Smooth muscle cell (in vitro differentiated cells): ENCODE data around the gene CD44. TPM values are rescaled to one million over a fixed set of nuclear protein-coding genes. Genes with fewer than 3 reads are reported as not detected.

ENCODE experiments used
- DNase-seq: peaks from one replicate; lab custom pipeline; 2025; ENCODE audit not compliant: unreplicated experiment; lab: John Stamatoyannopoulos, UW
- H2AFZ ChIP-seq: fragments of 200-600 bp; sonication (generic); 2 replicates; pipeline ENCODE4 v1.6.0; 2016; ENCODE audit warnings: antibody characterized with exemption, low read depth, mild to moderate bottlenecking
- H3F3A ChIP-seq: fragments of 200-600 bp; sonication (generic); 2 replicates; pipeline ENCODE4 v1.6.0; 2017; ENCODE audit warnings: antibody characterized with exemption, low read depth
- H3K27ac ChIP-seq: fragments of 200-600 bp; sonication (generic); 2 replicates; pipeline ENCODE4 v1.5.1; 2016; ENCODE audit warnings: low read depth, mild to moderate bottlenecking
- H3K27me3 ChIP-seq: fragments of 200-600 bp; sonication (generic); 2 replicates; pipeline ENCODE4 v1.6.1; 2016; ENCODE audit warnings: low read depth, mild to moderate bottlenecking
- H3K36me3 ChIP-seq: fragments of 200-600 bp; sonication (generic); 2 replicates; pipeline ENCODE4 v1.5.1; 2016; ENCODE audit warnings: low read depth
- H3K4me1 ChIP-seq: fragments of 200-600 bp; sonication (generic); 2 replicates; pipeline ENCODE4 v1.5.1; 2016; ENCODE audit warnings: low read depth
- H3K4me2 ChIP-seq: fragments of 200-600 bp; sonication (generic); 2 replicates; pipeline ENCODE4 v1.6.0; 2016; ENCODE audit warnings: mild to moderate bottlenecking
- H3K4me3 ChIP-seq: fragments of 200-600 bp; sonication (generic); 2 replicates; pipeline ENCODE4 v1.5.1; 2016; ENCODE audit warnings: mild to moderate bottlenecking
- H3K79me2 ChIP-seq: fragments of 200-600 bp; sonication (generic); 2 replicates; pipeline ENCODE4 v1.6.0; 2016; ENCODE audit warnings: low read depth, mild to moderate bottlenecking
- H3K9ac ChIP-seq: fragments of 200-600 bp; sonication (generic); 2 replicates; pipeline ENCODE4 v1.6.0; 2016; ENCODE audit warnings: low read depth
- H3K9me3 ChIP-seq: fragments of 200-600 bp; sonication (generic); replicated peaks from 2 replicates; pipeline ENCODE4 v1.5.1; 2016; ENCODE audit warnings: low read depth
- H4K20me1 ChIP-seq: fragments of 200-600 bp; sonication (generic); 2 replicates; pipeline ENCODE4 v1.6.0; 2016; ENCODE audit warnings: low read depth
- WGBS: methylation state at CpG from one replicate; pipeline ENCODE4 v1.1.7; 2016; ENCODE audit warnings: low lambda C conversion rate; 5-methylcytosine and 5-hydroxymethylcytosine counted together
- polyA plus RNA-seq: library from polyadenylated mRNA; unstranded; fragments of >200 nt; fragmentation: Nextera tagmentation; extraction: Ambion mirVana; gene quantifications from 2 replicates; pipeline ENCODE4 v1.2.1, GENCODE V29; 2016
- total RNA-seq: library from RNA; depleted of rRNA; stranded (reverse); fragments of >200 nt; gene quantifications from 2 replicates; pipeline ENCODE4 v1.2.3, GENCODE V29; 2014
- TF ChIP-seq, protein P1 (sequence below): fragments of 200-600 bp; sonication (generic); IDR thresholded peaks from 2 replicates; pipeline ENCODE4 v1.5.1; 2017; ENCODE audit warnings: borderline replicate concordance, mild to moderate bottlenecking, antibody characterized with exemption; ENCODE audit not compliant: insufficient read depth, poor library complexity, severe bottlenecking

CD44 gene
- total and polyA plus RNA-seq, 2 experiments from 2014 or later: 116 to 248 TPM

DNA sequence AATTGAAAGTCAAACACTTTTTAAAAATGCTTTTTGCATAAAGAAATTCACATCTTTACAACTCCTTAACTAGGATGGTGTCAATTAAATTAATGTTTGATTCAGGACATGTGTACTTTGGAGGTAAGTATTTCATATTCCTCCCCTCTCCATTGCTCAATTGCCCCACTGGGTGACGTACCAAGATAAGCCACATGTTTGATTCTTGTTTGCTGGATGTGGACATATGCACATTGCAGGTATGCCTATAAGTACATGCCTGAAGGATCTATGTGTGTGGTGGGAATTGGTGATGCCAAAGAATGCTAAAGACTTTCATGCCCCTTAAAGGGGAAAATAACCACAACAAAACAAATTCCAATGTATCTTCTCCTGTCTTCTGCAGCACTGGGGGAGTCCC is 5.8 kb downstream of the CD44 start:
- Histone ChIP-seq H3F3A (no peaks in the 10 kb centered on the region), H3K36me3 (no peaks in the 10 kb centered on the region), H3K27me3 (no peaks in the 10 kb centered on the region), H3K4me2 (peak overlapping the region; percentile 94), H3K9me3 (no peaks in the 10 kb centered on the region), H3K79me2 (peaks cover 31% of the 10 kb centered on the region), H4K20me1 (peaks cover 8% of the 10 kb centered on the region), H3K4me3 (no peak overlapping the region), H3K4me1 (peaks cover 11% of the 10 kb centered on the region), H3K9ac (no peak overlapping the region), H3K27ac (peak overlapping the region; percentile 40), H2AFZ (no peak overlapping the region)
- TF ChIP-seq, protein P1, sequence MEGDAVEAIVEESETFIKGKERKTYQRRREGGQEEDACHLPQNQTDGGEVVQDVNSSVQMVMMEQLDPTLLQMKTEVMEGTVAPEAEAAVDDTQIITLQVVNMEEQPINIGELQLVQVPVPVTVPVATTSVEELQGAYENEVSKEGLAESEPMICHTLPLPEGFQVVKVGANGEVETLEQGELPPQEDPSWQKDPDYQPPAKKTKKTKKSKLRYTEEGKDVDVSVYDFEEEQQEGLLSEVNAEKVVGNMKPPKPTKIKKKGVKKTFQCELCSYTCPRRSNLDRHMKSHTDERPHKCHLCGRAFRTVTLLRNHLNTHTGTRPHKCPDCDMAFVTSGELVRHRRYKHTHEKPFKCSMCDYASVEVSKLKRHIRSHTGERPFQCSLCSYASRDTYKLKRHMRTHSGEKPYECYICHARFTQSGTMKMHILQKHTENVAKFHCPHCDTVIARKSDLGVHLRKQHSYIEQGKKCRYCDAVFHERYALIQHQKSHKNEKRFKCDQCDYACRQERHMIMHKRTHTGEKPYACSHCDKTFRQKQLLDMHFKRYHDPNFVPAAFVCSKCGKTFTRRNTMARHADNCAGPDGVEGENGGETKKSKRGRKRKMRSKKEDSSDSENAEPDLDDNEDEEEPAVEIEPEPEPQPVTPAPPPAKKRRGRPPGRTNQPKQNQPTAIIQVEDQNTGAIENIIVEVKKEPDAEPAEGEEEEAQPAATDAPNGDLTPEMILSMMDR: no peak
- no peak for DNase-seq
- 63% methylated on average over 1 of the region's 1 CpG for WGBS

DNA sequence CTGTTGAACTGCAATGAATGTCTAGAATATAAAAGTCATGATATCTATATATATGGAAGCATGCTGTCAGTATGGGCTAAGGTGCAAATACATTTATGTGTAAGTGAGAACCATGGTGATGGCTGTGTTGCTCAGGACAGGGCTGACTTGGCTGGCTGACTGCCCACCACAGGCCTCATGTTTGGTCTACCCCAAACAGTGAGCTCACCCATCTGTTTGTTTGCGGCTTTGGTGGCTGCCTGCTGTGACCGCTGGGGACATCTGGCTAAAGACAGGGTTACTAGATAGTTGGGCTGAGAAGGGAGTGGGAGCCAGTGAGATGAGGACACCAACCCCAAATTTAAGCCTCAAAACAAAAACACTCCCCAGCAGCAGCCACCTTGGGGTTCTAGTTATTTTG is 6.3 kb downstream of the CD44 start:
- DNase-seq: no peak
- Histone ChIP-seq H4K20me1 (peaks cover 8% of the 10 kb centered on the region), H3K4me2 (no peak overlapping the region), H3K79me2 (peaks cover 26% of the 10 kb centered on the region), H3K9ac (no peak overlapping the region), H2AFZ (no peak overlapping the region), H3K4me1 (peaks cover 11% of the 10 kb centered on the region), H3K9me3 (no peaks in the 10 kb centered on the region), H3K27ac (peak overlapping the region; percentile 40), H3F3A (no peaks in the 10 kb centered on the region), H3K36me3 (no peaks in the 10 kb centered on the region), H3K27me3 (no peaks in the 10 kb centered on the region), H3K4me3 (no peak overlapping the region)
- TF ChIP-seq, protein P1: no peak
- 76% methylated on average over 2 of the region's 2 CpGs for WGBS

GRCh38 chr11:35146074-35146521 is 7.1 kb downstream of the CD44 start:
- Histone ChIP-seq H3K27me3 (no peaks in the 10 kb centered on the region), H3F3A (peaks cover 6% of the 10 kb centered on the region), H3K36me3 (no peaks in the 10 kb centered on the region), H3K79me2 (peaks cover 18% of the 10 kb centered on the region), H3K9me3 (no peaks in the 10 kb centered on the region), H2AFZ (no peak overlapping the region), H3K4me2 (no peak overlapping the region), H3K4me3 (no peak overlapping the region), H3K27ac (peak overlapping the region; percentile 40), H4K20me1 (peaks cover 11% of the 10 kb centered on the region), H3K9ac (no peak overlapping the region), H3K4me1 (peaks cover 11% of the 10 kb centered on the region)
- 74% methylated on average over 7 of the region's 7 CpGs for WGBS
- DNase-seq: no peak
- TF ChIP-seq, protein P1: no peak

DNA sequence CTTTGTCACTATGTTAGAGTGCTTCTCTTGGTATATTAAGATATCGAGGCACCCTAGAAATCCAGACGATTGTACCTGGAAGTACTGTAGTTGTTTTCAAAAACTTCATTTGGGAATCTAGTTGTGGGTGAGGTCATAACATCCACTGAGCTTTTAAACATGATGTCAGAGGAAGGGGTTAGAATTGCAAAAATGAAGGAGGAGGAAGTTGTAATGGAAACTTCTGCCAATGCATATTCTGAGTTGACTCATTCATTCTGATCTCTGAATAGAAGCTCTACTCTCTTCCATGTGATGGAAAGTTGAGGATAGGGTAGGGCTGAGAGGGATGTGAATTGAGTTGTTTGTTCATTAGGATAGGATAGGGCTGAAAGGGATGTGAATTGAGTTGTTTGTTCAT is 7.7 kb downstream of the CD44 start:
- no peaks in the 10 kb centered on the region for H3K36me3 ChIP-seq
- no peak overlapping the region for H3K9ac ChIP-seq
- H3K27ac ChIP-seq: peak overlapping the region; percentile 40
- peaks cover 10% of the 10 kb centered on the region for H3F3A ChIP-seq
- no peak overlapping the region for H3K4me3 ChIP-seq
- WGBS: 100% methylated on average over 2 of the region's 2 CpGs
- H2AFZ ChIP-seq: no peak overlapping the region
- peaks cover 13% of the 10 kb centered on the region for H3K79me2 ChIP-seq
- H3K4me1 ChIP-seq: peaks cover 14% of the 10 kb centered on the region
- no peak overlapping the region for H3K4me2 ChIP-seq
- TF ChIP-seq, protein P1: no peak
- H3K9me3 ChIP-seq: no peaks in the 10 kb centered on the region
- peaks cover 11% of the 10 kb centered on the region for H4K20me1 ChIP-seq
- no peak for DNase-seq
- H3K27me3 ChIP-seq: no peaks in the 10 kb centered on the region
